H54 (cell line): ENCODE results near the gene INAFM2.

Experiments
- DNase-seq: peaks from one replicate; pipeline ENCODE4 v3.0.0; 2011; ENCODE audit warnings: low spot score, mixed read lengths; ENCODE audit not compliant: insufficient read length
- FAIRE-seq: peaks from 3 replicates; lab custom pipeline; 2011; peaks lifted over from hg19 to GRCh38; lab: Jason Lieb, UNC
- POLR2A ChIP-seq: IDR thresholded peaks from 2 replicates; pipeline ENCODE4 v1.6.1; 2011; ENCODE audit warnings: low read depth, mild to moderate bottlenecking, low read length

INAFM2 gene

DNA sequence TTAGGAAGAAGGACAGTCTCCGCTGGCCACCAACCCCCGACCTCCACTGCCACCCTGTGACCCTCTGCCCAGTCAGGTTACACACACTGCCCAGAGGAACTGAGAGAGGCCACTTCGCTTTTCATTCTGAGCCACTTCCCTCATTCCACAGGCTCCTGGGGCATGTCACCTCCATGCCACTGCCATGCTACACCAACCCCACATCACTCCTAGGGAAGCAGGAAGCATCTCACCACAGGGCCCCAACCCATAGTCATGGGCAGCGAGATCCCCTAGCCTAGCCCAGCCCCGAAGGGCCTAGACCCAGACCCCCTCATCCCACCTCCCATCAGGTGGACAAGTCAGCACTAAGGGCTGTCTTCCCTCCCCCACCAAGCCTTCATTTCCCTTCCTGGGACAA lies 17.1 kb upstream of the INAFM2 start:
- FAIRE-seq (no peak), DNase-seq (no peak)
- no peak for TF ChIP-seq POLR2A

GRCh38 chr15:40306908-40307307 lies 16.6 kb upstream of the INAFM2 start:
- no peak for DNase-seq
- TF ChIP-seq POLR2A = no peak
- no peak for FAIRE-seq

DNA sequence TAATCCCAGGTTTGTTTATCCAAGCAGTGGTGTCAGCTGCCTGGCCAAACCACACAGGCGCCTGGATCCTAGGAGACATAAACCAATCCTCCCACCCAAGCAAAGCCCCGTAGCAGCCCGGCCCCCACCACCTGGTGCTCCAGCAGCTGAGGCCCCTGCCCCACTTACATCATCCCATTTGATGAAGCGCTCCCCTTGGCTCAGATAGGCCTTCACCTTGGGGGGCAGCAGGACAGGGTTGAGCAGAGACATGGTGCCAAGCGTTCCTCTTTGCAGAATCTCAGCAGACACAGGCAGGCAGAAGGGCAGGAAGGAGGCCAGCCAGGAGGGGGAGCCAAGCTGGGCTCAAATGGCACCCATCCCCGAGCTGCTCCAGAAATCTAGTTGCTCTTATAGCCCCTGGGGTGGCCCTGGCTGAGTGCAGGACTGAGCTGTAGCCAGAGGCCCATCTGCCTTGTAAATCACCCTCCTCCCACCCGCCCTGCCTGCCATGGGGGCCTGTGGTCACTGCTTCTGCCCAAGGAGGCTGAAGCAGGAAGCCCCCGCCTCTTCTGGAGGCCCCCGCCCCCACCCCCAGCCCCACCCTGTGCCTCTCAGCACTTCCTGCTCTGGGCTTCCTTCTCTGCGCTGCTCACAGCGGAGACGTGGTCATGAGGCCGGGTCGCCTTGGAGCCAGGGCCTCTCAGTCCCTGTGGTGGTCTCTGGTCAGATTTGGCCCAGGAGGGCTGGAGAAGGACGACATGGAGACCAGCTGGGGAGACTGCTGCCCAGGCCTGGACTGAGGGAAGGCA lies 15.9 kb upstream of the INAFM2 start, which contains the start of gene PLCB2:
PLCB2 (minus strand) TSS at position 515 of the 791 bp plus-strand sequence; CDS start at position 252, 263 bp downstream.
- no peak for TF ChIP-seq POLR2A
- DNase-seq (no peak), FAIRE-seq (no peak)

GRCh38 chr15:40309344-40309862 lies 14.1 kb upstream of the INAFM2 start:
- TF ChIP-seq POLR2A = no peak

GRCh38 chr15:40310001-40310959 lies 13.2 kb upstream of the INAFM2 start:
- FAIRE-seq (no peak), DNase-seq (no peak)
- TF ChIP-seq POLR2A = no peak

More at GRCh38 chr15:40309344-40309862, 14.1 kb upstream of the INAFM2 start:
- no peak for FAIRE-seq
- no peak for DNase-seq

DNA sequence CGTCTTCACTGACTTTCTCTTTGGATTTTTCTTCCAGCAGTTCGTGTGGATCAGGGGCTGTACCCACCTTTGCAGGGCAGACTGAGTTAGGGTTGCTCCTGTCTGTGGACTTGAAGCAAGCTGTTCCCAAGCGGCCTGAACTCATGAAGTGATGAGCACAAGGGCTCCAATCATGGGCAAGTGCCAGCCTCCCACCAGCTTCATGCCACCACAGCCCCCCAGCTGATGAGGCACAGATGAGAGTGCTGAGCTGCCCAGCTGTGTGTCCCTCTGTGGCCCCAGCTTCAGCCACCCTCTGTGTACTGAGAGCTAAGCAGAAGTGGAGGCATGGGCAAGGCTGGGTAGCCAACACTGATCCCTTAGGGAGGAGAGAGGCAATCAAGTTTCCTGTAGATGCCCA lies 12.5 kb upstream of the INAFM2 start:
- TF ChIP-seq POLR2A = no peak
- no peak for FAIRE-seq
- no peak for DNase-seq

DNA sequence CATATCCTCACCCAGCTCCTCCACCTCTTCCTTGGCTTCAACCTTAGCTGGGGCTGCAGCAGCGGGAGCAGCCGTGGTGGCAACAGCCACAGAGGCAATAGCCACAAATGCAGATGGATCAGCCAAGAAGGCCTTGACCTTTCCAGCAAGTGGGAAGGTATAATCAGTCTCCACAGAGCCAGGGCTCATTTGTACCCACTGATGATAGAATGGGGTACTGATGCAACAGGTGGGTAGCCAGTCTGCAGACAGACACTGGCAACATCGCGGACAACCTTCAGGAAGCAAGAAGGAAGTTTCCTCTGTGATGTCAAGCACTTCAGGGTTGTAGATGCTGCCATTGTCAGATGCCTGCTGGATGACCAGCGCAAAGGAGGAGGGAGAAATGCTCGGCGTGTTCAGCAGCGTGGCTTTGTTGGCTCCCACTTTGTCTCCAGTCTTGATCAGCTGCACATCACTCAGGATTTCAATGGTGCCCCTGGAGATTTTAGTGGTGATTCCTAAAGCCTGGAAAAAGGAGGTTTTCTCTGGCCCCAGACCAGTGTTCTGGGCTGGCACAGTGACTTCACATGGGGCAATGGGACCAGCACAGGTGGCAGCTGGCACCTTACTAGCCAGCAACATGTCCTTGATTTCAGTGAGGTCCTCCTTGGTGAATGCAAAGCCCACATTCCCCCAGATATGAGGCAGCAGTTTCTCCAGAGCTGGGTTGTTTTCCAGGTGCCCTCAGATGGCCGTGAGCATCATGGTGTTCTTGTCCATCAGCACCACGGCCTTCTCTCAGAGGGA lies 10.9 kb upstream of the INAFM2 start:
- FAIRE-seq (no peak), DNase-seq (no peak)
- TF ChIP-seq POLR2A = no peak

DNA sequence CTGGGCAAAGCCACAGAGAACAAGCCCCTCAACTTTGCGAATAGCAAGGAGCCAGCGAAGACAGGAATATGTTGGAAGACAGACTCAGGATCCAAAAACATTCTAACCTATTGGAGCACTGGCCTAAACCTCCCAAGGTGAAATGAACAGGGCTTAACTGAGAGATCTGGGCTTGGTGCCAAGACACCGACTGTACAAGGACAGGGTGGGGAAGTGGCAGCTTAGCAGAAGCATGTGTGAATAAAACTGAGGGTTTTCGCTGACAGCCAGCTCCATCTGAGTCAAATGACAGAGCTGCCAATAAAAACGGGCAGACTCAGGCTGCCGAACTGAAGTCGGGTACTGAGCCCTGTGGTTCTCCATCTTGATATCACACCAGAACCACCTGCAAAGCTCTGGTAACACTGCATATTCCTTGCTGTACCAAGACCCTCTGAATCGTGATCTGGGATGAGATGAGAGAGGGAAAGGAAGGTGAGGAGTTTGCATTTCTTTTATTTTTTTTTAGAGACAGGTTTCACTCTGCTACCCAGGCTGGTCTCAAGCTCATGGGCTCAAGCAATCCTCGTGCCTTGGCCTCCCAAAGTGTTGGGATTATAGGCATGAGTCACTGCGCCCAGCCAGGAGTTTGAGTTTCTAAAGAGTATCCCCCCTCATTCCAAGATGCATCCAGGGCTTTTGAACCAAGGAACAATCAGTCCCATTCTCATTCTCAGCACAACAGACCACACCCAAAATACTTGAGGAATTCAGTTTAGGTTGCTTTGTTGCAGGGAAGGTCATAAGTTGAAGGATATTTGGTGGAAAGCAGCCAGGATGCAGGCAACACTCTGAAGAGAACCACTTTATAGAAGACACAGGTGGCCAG lies 9.7 kb upstream of the INAFM2 start:
- DNase-seq = no peak
- FAIRE-seq = peak; percentile 58
- TF ChIP-seq POLR2A = no peak

- DNase-seq (peak; percentile 75), FAIRE-seq (peak; percentile 30)
- no peak for TF ChIP-seq POLR2A
Observed at GRCh38 chr15:40314723-40315276, 8.7 kb upstream of the INAFM2 start.

GRCh38 chr15:40316931-40317330 lies 6.6 kb upstream of the INAFM2 start:
- no peak for DNase-seq
- TF ChIP-seq POLR2A = no peak
- no peak for FAIRE-seq

- no peak for FAIRE-seq
- no peak for TF ChIP-seq POLR2A
- DNase-seq = no peak
Observed at GRCh38 chr15:40317580-40317979, 5.9 kb upstream of the INAFM2 start.

- DNase-seq (no peak), FAIRE-seq (no peak)
- no peak for TF ChIP-seq POLR2A
Observed at GRCh38 chr15:40320409-40320808, 3.1 kb upstream of the INAFM2 start.
